GM19467 (cell line): ENCODE data around the gene GZMH.
"Not testable (repeated sequence)": the region's sequence is repeated elsewhere in the genome, so short reads cannot be mapped to it uniquely, and the experiment has no call there.

Source experiments
- ATAC-seq: cut with Tn5 transposase; IDR thresholded peaks from one replicate; pipeline ENCODE4 v1.9.1; 2021; ENCODE audit warnings: mild to moderate bottlenecking, moderate library complexity; ENCODE audit not compliant: unreplicated experiment

Gene GZMH, protein sequence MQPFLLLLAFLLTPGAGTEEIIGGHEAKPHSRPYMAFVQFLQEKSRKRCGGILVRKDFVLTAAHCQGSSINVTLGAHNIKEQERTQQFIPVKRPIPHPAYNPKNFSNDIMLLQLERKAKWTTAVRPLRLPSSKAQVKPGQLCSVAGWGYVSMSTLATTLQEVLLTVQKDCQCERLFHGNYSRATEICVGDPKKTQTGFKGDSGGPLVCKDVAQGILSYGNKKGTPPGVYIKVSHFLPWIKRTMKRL

DNA sequence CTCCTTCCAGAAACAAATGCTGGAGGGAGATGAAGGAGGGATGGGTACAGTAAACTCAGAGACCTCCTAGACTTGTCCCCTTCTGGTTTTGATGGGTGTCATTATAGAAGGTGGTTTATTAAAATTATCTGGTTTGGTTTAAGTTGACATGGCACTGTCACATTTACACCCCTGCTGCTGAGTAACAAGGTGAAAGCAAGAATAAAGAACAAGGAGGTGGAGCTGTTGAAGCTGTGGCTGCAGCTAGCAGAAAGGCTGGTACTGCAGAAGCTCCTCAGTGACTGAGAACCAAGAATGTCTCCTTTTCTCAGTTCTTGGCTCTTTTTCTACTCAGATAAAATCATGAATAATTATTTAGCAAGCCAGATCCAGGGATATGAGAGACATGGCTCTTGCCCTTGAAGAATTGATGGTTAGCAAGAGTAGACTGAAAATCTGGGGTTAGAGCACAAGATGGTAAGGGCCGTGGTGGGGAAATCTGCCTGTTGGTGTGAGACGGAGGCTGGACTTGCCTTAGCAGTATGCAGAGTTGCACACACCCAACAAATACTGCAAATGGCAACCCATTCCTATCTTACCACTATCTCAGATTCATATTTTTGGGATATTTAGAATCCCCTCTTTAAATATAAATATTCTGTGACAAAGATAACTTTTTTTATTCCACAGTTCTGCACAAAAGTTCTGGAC is at the start of gene GZMH:
Gene GZMH (minus strand): TSS at position 31 of the 690 bp plus-strand sequence. CDS start 72 bp downstream, outside the sequence.
- no peak for ATAC-seq

- ATAC-seq = not testable (repeated sequence)
Measured at GRCh38 chr14:24648361-24648760, 38.9 kb upstream of the GZMH start.

- no peak for ATAC-seq
Measured at GRCh38 chr14:24639905-24640304, 30.4 kb upstream of the GZMH start.

DNA sequence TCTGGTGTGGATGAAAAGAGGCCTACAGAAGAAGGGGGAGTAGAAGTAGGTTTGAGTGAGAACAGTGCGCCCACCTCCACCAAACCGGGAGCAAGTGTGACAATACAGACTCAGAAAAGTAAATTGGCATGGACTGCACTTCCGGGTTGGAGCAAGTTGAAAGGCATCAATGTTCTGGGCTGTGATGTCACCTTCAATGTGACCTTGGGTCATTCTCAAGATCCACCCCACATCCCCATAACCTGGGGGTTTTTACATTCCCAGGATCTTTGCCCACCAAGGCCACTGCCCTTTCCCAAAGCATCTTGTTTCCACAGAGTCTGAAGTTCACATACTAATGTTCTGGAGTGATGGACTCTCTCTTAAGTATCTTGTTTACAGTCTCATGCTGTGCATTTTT is 29.8 kb upstream of the GZMH start:
- ATAC-seq = no peak

DNA sequence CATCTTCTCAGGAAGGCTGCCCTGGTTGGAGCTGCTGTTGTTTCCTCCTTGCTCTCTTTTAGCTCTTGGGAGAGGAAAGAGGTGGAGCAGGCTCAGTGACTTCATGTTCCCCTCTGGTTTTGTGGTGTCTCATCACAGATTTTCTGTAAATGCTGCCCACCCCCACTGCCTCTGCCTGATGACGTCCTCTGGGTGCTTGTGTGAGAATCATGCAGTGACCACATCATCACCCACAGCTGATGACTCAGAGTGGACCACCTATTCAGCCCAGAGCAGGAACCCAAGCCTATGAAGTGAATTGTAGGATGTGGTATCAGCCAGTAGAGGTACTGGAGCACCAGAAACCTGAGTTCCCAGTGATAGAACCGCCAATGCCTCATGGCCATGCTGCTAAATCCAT is 24.7 kb upstream of the GZMH start, which contains the start of gene GZMB:
Gene GZMB (minus strand): TSS at position 33 of the 400 bp plus-strand sequence. CDS start 30 bp downstream, at position 3.
- ATAC-seq = no peak

- no peak for ATAC-seq
Measured at GRCh38 chr14:24633353-24633752, 23.9 kb upstream of the GZMH start.

DNA sequence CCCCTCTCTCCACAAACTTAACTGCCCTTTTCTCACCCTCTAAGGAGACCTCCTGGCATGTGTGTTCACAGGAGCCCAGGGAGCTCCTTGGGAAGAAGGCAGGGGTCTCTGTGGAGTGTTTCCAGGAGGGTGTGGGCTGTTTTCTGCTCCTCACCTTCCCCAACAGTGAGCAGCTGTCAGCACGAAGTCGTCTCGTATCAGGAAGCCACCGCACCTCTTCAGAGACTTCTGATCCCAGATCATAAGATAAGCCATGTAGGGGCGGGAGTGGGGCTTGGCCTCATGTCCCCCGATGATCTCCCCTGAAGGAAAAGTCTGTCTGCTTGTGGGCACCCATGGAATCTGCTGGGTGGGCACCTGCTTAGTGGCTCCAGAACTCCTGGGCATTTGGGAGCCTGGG is 23.3 kb upstream of the GZMH start:
- ATAC-seq = no peak

DNA sequence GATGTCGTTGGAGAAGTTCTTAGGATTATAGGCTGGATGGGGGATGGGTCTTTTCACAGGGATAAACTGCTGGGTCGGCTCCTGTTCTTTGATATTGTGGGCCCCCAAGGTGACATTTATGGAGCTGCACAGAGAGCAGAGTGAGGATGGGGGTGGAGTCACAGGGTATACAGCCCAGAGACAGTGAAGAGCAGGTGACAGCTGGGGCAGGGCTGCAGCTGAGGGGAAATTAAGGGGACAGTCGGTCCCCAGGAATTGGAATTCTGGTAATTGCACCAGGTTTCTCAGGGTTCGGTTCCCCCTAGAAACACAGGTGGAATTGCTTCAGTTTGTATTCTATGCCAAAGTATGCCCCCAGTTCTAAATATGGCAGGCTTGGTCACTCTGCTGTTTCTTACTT is 22.9 kb upstream of the GZMH start:
- ATAC-seq = no peak

DNA sequence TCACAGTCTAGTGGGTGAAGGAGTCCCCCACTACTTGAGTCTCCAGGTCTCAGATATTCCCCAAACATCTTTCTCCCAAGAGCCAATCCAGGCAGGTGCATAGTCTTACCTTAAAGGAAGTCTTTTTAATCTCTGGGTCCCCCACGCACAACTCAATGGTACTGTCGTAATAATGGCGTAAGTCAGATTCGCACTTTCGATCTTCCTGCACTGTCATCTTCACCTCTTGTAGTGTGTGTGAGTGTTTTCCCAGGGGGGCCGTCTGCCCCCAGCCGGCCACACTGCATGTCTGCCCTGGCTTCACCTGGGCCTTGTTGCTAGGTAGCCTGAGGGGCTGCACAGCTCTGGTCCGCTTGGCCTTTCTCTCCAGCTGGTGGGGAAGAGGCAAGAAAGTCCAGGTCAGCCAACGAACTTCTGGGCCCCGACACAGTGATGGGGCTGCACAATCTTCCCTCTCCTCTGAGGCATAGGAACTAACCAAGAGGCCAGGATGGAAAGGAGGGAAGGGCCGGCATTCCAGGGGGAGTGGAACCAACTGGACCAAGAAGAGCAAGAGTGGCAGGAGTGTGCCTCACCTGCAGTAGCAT is 22.4 kb upstream of the GZMH start:
- no peak for ATAC-seq

DNA sequence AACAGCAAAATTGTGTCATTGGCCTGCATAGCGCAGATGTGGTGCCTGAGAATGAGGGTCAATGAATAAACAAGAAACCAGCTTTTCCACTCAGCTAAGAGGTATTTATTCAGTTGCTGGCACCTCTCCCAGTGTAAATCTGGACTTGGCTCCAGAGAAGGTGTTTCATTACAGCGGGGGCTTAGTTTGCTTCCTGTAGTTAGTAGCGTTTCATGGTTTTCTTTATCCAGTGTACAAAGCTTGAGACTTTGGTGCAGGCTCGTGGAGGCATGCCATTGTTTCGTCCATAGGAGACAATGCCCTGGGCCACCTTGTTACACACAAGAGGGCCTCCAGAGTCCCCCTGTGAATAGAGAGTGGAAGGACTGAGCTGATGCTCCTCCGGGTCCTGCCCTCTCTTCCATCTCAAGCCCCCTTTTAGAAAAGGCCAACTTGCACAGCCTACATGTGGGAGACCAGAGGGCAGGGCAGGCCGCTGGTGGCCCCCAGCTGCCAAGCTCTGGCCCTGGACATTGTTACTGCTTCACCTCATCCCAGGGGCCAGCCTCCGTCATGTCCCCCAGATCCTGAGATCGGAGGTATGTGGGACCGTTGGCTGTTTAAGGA is 21.5 kb upstream of the GZMH start:
- no peak for ATAC-seq

DNA sequence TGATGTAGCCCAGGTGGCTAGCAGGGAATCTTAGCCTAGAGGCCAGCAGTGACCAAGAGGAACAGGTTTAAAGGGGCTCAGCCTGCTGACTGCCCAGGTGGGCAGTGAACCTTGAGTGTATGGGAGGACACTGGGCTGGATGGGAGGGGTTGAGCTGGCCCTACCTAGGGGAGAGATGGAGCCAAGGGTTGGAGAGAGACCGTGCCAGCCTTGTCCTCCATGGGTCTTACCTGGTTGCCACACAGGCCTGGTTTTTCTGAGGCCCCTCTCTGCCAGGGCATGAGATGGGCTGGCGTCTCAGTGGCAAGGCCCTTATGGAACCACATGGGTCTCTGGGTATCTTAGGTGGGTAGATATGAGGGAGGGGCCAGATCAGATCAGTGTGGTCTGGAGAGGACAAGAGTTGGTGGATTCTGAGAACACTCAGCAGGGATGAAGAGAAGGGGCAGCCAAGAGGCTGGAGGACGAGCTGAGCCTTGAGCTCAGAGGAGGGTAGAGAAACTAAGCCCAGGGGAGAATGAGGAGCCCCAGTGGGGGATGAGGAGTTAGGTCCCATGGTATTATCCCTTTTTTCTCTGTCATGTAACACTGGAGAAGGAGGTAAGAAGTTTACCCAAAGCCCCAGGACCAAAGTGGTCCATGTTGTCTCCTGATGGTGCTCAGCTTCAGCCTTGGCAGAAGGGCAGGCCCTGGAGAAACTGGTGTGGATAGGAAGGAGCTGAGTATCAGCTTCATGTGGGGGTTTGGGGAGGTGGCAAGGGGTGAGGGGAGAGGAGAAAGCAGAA is 20.8 kb upstream of the GZMH start:
- no peak for ATAC-seq

GRCh38 chr14:24629521-24629920 is 20.0 kb upstream of the GZMH start:
- ATAC-seq = no peak

GRCh38 chr14:24613747-24614146 is 4.3 kb upstream of the GZMH start:
- ATAC-seq = no peak

GRCh38 chr14:24613241-24613640 is 3.8 kb upstream of the GZMH start:
- ATAC-seq = no peak

GRCh38 chr14:24612196-24612595 is 2.7 kb upstream of the GZMH start:
- no peak for ATAC-seq

GRCh38 chr14:24607635-24608514 is 1.6 kb downstream of the GZMH start:
- no peak for ATAC-seq

- ATAC-seq = no peak
Measured at GRCh38 chr14:24607081-24607480, 2.4 kb downstream of the GZMH start.

DNA sequence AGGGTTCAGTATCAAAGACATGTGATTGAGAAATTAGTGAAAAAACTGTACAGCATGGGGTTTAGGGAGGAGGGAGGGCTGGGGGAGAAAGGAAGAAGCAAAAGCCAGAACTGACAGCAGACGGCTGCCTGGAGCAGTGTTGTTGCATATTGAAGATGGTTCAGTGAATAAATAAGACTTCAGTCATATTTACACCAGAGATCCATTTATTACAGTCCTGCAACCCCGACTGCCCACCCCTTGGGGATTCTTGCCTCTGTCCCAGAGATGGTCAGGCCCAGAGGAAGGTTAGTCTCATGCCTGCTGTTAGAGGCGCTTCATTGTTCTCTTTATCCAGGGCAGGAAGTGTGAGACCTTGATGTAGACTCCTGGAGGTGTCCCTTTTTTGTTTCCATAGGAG is 3.2 kb downstream of the GZMH start:
- no peak for ATAC-seq

GRCh38 chr14:24605435-24606190 is 3.9 kb downstream of the GZMH start:
- peak; percentile 86 for ATAC-seq
